Duodenal mucosa (tissue), 2 donors: Measurements from ENCODE around the gene WDFY1.

Experiments used
- H3K27ac ChIP-seq: one replicate; pipeline ENCODE4 v1.7.0; 2013; ENCODE audit warnings: low read depth, low read length
- H3K27me3 ChIP-seq, 2 donors: one replicate each; pipeline ENCODE4 v1.7.0; 2013; ENCODE audit warnings: low read length in 2 of 2, control low read depth in 1 of 2; ENCODE audit not compliant: insufficient read depth in 2 of 2, control insufficient read depth in 1 of 2
- H3K36me3 ChIP-seq, 2 donors: one replicate each; pipeline ENCODE4 v1.7.0; 2013; ENCODE audit warnings: low read length in 2 of 2, control low read depth in 1 of 2; ENCODE audit not compliant: insufficient read depth in 2 of 2, control insufficient read depth in 1 of 2
- H3K4me1 ChIP-seq, 2 donors: one replicate each; pipeline ENCODE4 v1.7.0; 2013; ENCODE audit warnings: low read length in 2 of 2, control low read depth in 1 of 2; ENCODE audit not compliant: insufficient read depth in 2 of 2, control insufficient read depth in 1 of 2
- H3K4me3 ChIP-seq, 2 donors: one replicate each; pipeline ENCODE4 v1.7.0; 2013; ENCODE audit warnings: low read length in 2 of 2, low read depth in 1 of 2
- H3K9ac ChIP-seq, 2 donors: one replicate each; pipeline ENCODE4 v1.7.0; 2013; ENCODE audit warnings: low read length in 2 of 2, low read depth in 1 of 2
- H3K9me3 ChIP-seq, 2 donors: one replicate each; pipeline ENCODE4 v1.7.0; 2013; ENCODE audit warnings: low read length in 2 of 2, control low read depth in 1 of 2; ENCODE audit not compliant: control insufficient read depth in 1 of 2

WDFY1 gene

DNA sequence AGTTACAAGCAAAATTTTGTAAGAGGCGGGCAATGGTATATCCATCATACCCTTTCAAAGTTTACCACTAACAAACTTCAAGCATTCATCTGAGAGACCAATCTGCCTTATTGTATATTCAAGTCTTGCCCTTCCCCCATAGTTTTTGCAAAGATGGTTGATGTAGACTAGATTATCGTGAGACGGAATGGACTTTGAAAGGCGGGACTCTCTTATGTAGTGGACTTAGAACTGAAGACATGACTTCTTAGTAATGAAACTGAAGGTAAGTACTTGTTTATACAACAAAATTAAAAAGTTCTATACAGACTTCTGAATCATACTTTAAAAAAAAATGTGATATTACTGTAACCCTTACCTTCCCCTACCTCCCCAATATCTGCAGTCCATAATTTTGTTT is 118.1 kb downstream of the WDFY1 start:
- Histone ChIP-seq H3K4me1 (peaks cover 0 to 8% of the 10 kb centered on the region in 2 donors), H3K27me3 (no peaks in the 10 kb centered on the region), H3K9ac (no peak overlapping the region), H3K27ac (no peak overlapping the region), H3K9me3 (no peaks in the 10 kb centered on the region), H3K4me3 (no peak overlapping the region), H3K36me3 (no peaks in the 10 kb centered on the region)
